GM19372 (cell line): Measurements from ENCODE around the gene RPAIN.
A peak's percentile ranks its signal among the peaks of the same experiment; 100 is the strongest.

Experiments used
- ATAC-seq: cut with Tn5 transposase; IDR thresholded peaks from one replicate; pipeline ENCODE4 v1.9.1; 2021; ENCODE audit warnings: mild to moderate bottlenecking, low read depth, moderate library complexity; ENCODE audit not compliant: unreplicated experiment

Gene RPAIN

GRCh38 chr17:5419959-5420653 is at the start of gene RPAIN:
Gene RPAIN, plus strand, starts transcription at chr17:5420182. Its CDS starts 29 bp downstream, at chr17:5420211.
- peak; percentile 46 for ATAC-seq

GRCh38 chr17:5370411-5370810 is 49.6 kb upstream of the RPAIN start:
- no peak for ATAC-seq

GRCh38 chr17:5373112-5373511 is 46.9 kb upstream of the RPAIN start:
- no peak for ATAC-seq

GRCh38 chr17:5378566-5379207 is 41.3 kb upstream of the RPAIN start:
- ATAC-seq: no peak

- no peak for ATAC-seq
Observed at GRCh38 chr17:5379351-5380107, 40.5 kb upstream of the RPAIN start.

- ATAC-seq: no peak
Observed at GRCh38 chr17:5380491-5381135, 39.4 kb upstream of the RPAIN start.

- no peak for ATAC-seq
Observed at GRCh38 chr17:5381542-5381941, 38.4 kb upstream of the RPAIN start.

- ATAC-seq: no peak
Observed at GRCh38 chr17:5391678-5392077, 28.3 kb upstream of the RPAIN start.

- ATAC-seq: no peak
Observed at GRCh38 chr17:5396612-5397011, 23.4 kb upstream of the RPAIN start.

GRCh38 chr17:5399767-5400166 is 20.2 kb upstream of the RPAIN start:
- no peak for ATAC-seq

- ATAC-seq: no peak
Observed at GRCh38 chr17:5405400-5405799, 14.6 kb upstream of the RPAIN start.

- ATAC-seq: no peak
Observed at GRCh38 chr17:5408186-5408585, 11.8 kb upstream of the RPAIN start.

GRCh38 chr17:5410594-5411272 is 9.2 kb upstream of the RPAIN start:
- ATAC-seq: no peak

- ATAC-seq: no peak
Observed at GRCh38 chr17:5413682-5414081, 6.3 kb upstream of the RPAIN start.

GRCh38 chr17:5416901-5417300 is 3.1 kb upstream of the RPAIN start:
- no peak for ATAC-seq

- peak; percentile 43 for ATAC-seq
Observed at GRCh38 chr17:5418858-5419355, 1.1 kb upstream of the RPAIN start.

GRCh38 chr17:5419356-5419958 is 525 bp upstream of the RPAIN start, which contains the start of gene NUP88:
Gene NUP88, minus strand, starts transcription at chr17:5419662. Its CDS starts 12 bp downstream, at chr17:5419650.
- peak; percentile 87 for ATAC-seq

GRCh38 chr17:5422505-5422904 is 2.5 kb downstream of the RPAIN start:
- no peak for ATAC-seq

- ATAC-seq: no peak
Observed at GRCh38 chr17:5424909-5425308, 4.9 kb downstream of the RPAIN start.

GRCh38 chr17:5425826-5426225 is 5.8 kb downstream of the RPAIN start:
- no peak for ATAC-seq
